HCT116 (cell line): ENCODE results near the gene BDNF. TPM values are rescaled to one million over a fixed set of nuclear protein-coding genes. Genes with fewer than 3 reads are reported as not detected.

Experiments used
- ATAC-seq: fragments of 200-7000 bp; cut with Tn5 transposase; 2 replicates; pipeline ENCODE4 v1.9.1; 2020; ENCODE audit warnings: mild to moderate bottlenecking, moderate library complexity
- BruUV-seq: library from RNA; stranded (reverse); fragments of 400-500 nt; replicated peaks from 2 replicates; lab custom pipeline; 2021; lab: Mats Ljungman, UMichigan
- CTCF ChIA-PET: fragments of 300-600 bp; sonication (Branson Sonifier 250); formaldehyde crosslinking; loops from one replicate; lab custom pipeline; 2021; ENCODE audit warnings: antibody characterized with exemption; lab: Charles Lee
- POLR2A ChIA-PET: fragments of 300-600, 350-600 bp; sonication (Branson Sonifier 250); formaldehyde crosslinking; loops from one replicate; lab custom pipeline; 2021; ENCODE audit warnings: antibody characterized with exemption; lab: Charles Lee
- RAD21 ChIA-PET, 2 experiments: fragments of 300-600 bp; sonication (Branson Sonifier 250); formaldehyde crosslinking; loops; one replicate each; lab custom pipeline; 2023; ENCODE audit warnings: low total read pairs in 2 of 2; ENCODE audit not compliant: uncharacterized antibody in 2 of 2, unreplicated experiment in 2 of 2, low non-redundant PET in 1 of 2; lab: Charles Lee
- DNase-seq: peaks from one replicate; pipeline ENCODE4 v3.0.0-alpha.2; 2010; ENCODE audit warnings: low read depth, low spot score
- H2AFZ ChIP-seq: fragments of 200-600 bp; shearing (Covaris generic), sonication (generic); 2 replicates; pipeline ENCODE4 v1.6.1; 2017; ENCODE audit warnings: low read depth, mixed run types, mixed read lengths, antibody characterized with exemption, low read length; ENCODE audit not compliant: poor library complexity, severe bottlenecking
- H3K27ac ChIP-seq: 2 replicates; pipeline ENCODE4 v1.5.1; 2012; ENCODE audit warnings: low read depth, low read length
- H3K27me3 ChIP-seq: fragments of 200-600 bp; sonication (generic); 2 replicates; pipeline ENCODE4 v1.6.1; 2016; ENCODE audit warnings: mixed run types, low read length, mixed read lengths; ENCODE audit not compliant: insufficient read depth
- H3K36me3 ChIP-seq, 2 experiments: fragments of 200-500 bp in 1 of 2; fragments of 200-600 bp in 1 of 2; sonication (Bioruptor generic) in 1 of 2; sonication (generic) in 1 of 2; 2 replicates each; pipeline versions ENCODE4 v1.5.1 to v1.6.1; 2014 to 2016; ENCODE audit warnings: low read length in 2 of 2, inconsistent platforms in 1 of 2, mixed read lengths in 1 of 2, mixed run types in 1 of 2; ENCODE audit not compliant: insufficient read depth in 2 of 2, control insufficient read depth in 1 of 2
- H3K4me1 ChIP-seq, 2 experiments: fragments of 200-600 bp in 1 of 2; sonication (generic) in 1 of 2; 2 replicates each; pipeline versions ENCODE4 v1.5.1 to v1.6.1; 2012 to 2017; ENCODE audit warnings: low read length in 2 of 2, inconsistent platforms in 1 of 2, mild to moderate bottlenecking in 1 of 2, mixed read lengths in 1 of 2, mixed run types in 1 of 2, moderate library complexity in 1 of 2; ENCODE audit not compliant: insufficient read depth in 2 of 2, control insufficient read depth in 1 of 2
- H3K4me2 ChIP-seq: fragments of 200-600 bp; sonication (generic); 2 replicates; pipeline ENCODE4 v1.6.1; 2017; ENCODE audit warnings: mixed run types, low read length, mixed read lengths
- H3K4me3 ChIP-seq, 2 experiments: fragments of 200-600 bp in 1 of 2; sonication (generic) in 1 of 2; replicated peaks in 1 of 2; 2 replicates each; pipeline ENCODE4 v1.5.1; 2011 to 2016; ENCODE audit warnings: low read length in 2 of 2, control low read depth in 1 of 2, low read depth in 1 of 2, mild to moderate bottlenecking in 1 of 2, mixed read lengths in 1 of 2, mixed run types in 1 of 2
- H3K79me2 ChIP-seq: fragments of 200-600 bp; sonication (generic); 2 replicates; pipeline ENCODE4 v1.6.1; 2017; ENCODE audit warnings: mild to moderate bottlenecking, mixed run types, low read length, moderate library complexity, mixed read lengths; ENCODE audit not compliant: insufficient read depth
- H3K9ac ChIP-seq: fragments of 200-600 bp; sonication (generic); 2 replicates; pipeline ENCODE4 v1.6.1; 2016; ENCODE audit warnings: low read length, mixed read lengths
- H3K9me2 ChIP-seq: fragments of 200-600 bp; sonication (generic), shearing (Covaris generic); 2 replicates; pipeline ENCODE4 v1.6.1; 2017; ENCODE audit warnings: mixed run types, mild to moderate bottlenecking, moderate library complexity; ENCODE audit not compliant: insufficient read depth
- H3K9me3 ChIP-seq, 2 experiments: fragments of 200-500 bp in 1 of 2; fragments of 200-600 bp in 1 of 2; sonication (Bioruptor generic) in 1 of 2; sonication (generic) in 1 of 2; 2 replicates each; pipeline ENCODE4 v1.6.1; 2014 to 2017; ENCODE audit warnings: low read length in 2 of 2, mixed read lengths in 2 of 2, inconsistent platforms in 1 of 2, low read depth in 1 of 2, mild to moderate bottlenecking in 1 of 2, mixed run types in 1 of 2, moderate library complexity in 1 of 2; ENCODE audit not compliant: control insufficient read depth in 1 of 2, insufficient read depth in 1 of 2
- H4K20me1 ChIP-seq: fragments of 200-600 bp; sonication (generic), shearing (Covaris generic); 2 replicates; pipeline ENCODE4 v1.6.1; 2017; ENCODE audit warnings: mixed run types, mild to moderate bottlenecking, moderate library complexity; ENCODE audit not compliant: insufficient read depth
- CBX3 ChIP-seq: IDR thresholded peaks from 2 replicates; pipeline ENCODE4 v1.6.1; 2012; ENCODE audit warnings: low read depth
- CEBPB ChIP-seq: IDR thresholded peaks from 2 replicates; pipeline ENCODE4 v1.6.1; 2012; ENCODE audit warnings: low read depth
- EZH2 ChIP-seq: fragments of 200-600 bp; sonication (generic); IDR thresholded peaks from 2 replicates; pipeline ENCODE4 v1.6.1; 2017; ENCODE audit warnings: antibody characterized with exemption, mixed run types
- FOSL1 ChIP-seq: IDR thresholded peaks from 2 replicates; pipeline ENCODE4 v1.6.1; 2012; ENCODE audit warnings: low read depth
- POLR2AphosphoS5 ChIP-seq: IDR thresholded peaks from 2 replicates; pipeline ENCODE4 v1.6.1; 2011; ENCODE audit warnings: mild to moderate bottlenecking, low read depth, low read length, moderate library complexity
- RAD21 ChIP-seq: IDR thresholded peaks from 2 replicates; pipeline ENCODE4 v1.6.1; 2012; ENCODE audit warnings: low read depth, mild to moderate bottlenecking
- SIN3A ChIP-seq: IDR thresholded peaks from 2 replicates; pipeline ENCODE4 v1.6.1; 2012; ENCODE audit warnings: low read depth
- SP1 ChIP-seq: IDR thresholded peaks from 2 replicates; pipeline ENCODE4 v1.6.1; 2012; ENCODE audit warnings: low read depth
- SRF ChIP-seq: IDR thresholded peaks from 2 replicates; pipeline ENCODE4 v1.6.1; 2012; ENCODE audit warnings: low read depth
- ZFX ChIP-seq: fragments of 450-650 bp; IDR thresholded peaks from 2 replicates; pipeline ENCODE4 v1.6.1; 2017
- ZNF274 ChIP-seq: fragments of 200-500 bp; sonication (Bioruptor generic); IDR thresholded peaks from 2 replicates; pipeline ENCODE4 v1.6.1; 2014; ENCODE audit warnings: mild to moderate bottlenecking, low read depth, low read length, inconsistent platforms
- intact Hi-C: fragments of 100-400 bp; cut with micrococcal nuclease; formaldehyde crosslinking; loops from 2 replicates; pipeline ENCODE4 v1.10.0; 2022
- total RNA-seq: library from RNA; stranded (reverse); gene quantifications from one replicate; pipeline ENCODE4 v1.2.1, GENCODE V29; 2021; ENCODE audit not compliant: unreplicated experiment

Gene BDNF
- total RNA-seq, 1 experiment from 2014 or later = 22.0 TPM

GRCh38 chr11:27717801-27718229 is 17.6 kb upstream of the BDNF start:
- Histone ChIP-seq H3K79me2 (no peaks in the 10 kb centered on the region), H2AFZ (peak overlapping the region; percentile 94), H3K9me3 (no peaks in the 10 kb centered on the region), H3K36me3 (no peaks in the 10 kb centered on the region), H3K4me2 (peak overlapping the region; percentile 96), H3K9ac (peak overlapping the region; percentile 47), H3K9me2 (no peaks in the 10 kb centered on the region), H4K20me1 (no peaks in the 10 kb centered on the region), H3K27ac (peak overlapping the region; percentile 85), H3K27me3 (no peaks in the 10 kb centered on the region), H3K4me3 (peak overlapping the region; percentile 57 to 62), H3K4me1 (peaks cover 18 to 28% of the 10 kb centered on the region in 2 experiments; a peak in 3 of 4 replicates)
- intact Hi-C loops = loop anchor here (2.0 to 5.0 kb wide), 2 partner anchors 217 to 389 kb away; partner anchors contain the start of genes KIF18A and METTL15
- peak; percentile 24; the same call in 1 of the 2 replicates for ATAC-seq
- ChIA-PET POLR2A (interaction anchor here (0.8 to 2.9 kb wide), 4 partner anchors 15 to 217 kb away, joined by 3 to 13 read pairs (median 4); no protein-coding TSS in a partner anchor), CTCF (interaction anchor here (0.8 to 3.8 kb wide), 16 partner anchors 9 to 1616 kb away, joined by 3 to 39 read pairs (median 5); partner anchors contain the start of gene BDNF), RAD21 (interaction anchor here in 1 of 2 experiments (0.8 to 2.8 kb wide), 2 partner anchors 18 to 812 kb away, joined by 5 to 12 read pairs; partner anchors contain the start of gene BDNF)
- no peak for DNase-seq
- TF ChIP-seq EZH2 (no peak), ZNF274 (no peak), SP1 (no peak), ZFX (no peak), FOSL1 (no peak), CBX3 (no peak), SRF (no peak), CEBPB (no peak), POLR2AphosphoS5 (no peak), RAD21 (no peak), SIN3A (no peak)
- BruUV-seq = TSS peak; percentile 86
